OCI-LY1 (cell line): ENCODE measurements around the gene ARHGEF37.
"Not testable (repeated sequence)": the region's sequence is repeated elsewhere in the genome, so short reads cannot be mapped to it uniquely, and the experiment has no call there.

ENCODE experiments used
- H2AFZ ChIP-seq: fragments of 200-600 bp; sonication (generic), shearing (Covaris generic); 2 replicates; pipeline ENCODE4 v1.6.0; 2014; ENCODE audit warnings: antibody characterized with exemption, mild to moderate bottlenecking, low read length
- H3F3A ChIP-seq: fragments of 200-600 bp; sonication (generic), shearing (Covaris generic); 2 replicates; pipeline ENCODE4 v1.6.0; 2014; ENCODE audit warnings: mild to moderate bottlenecking, antibody characterized with exemption, low read length, moderate library complexity; ENCODE audit not compliant: insufficient read depth
- H3K27ac ChIP-seq: fragments of 200-600 bp; sonication (generic); 2 replicates; pipeline ENCODE4 v1.5.1; 2014; ENCODE audit warnings: low read length, mixed run types, mild to moderate bottlenecking, low read depth; ENCODE audit not compliant: poor library complexity, severe bottlenecking
- H3K27me3 ChIP-seq: fragments of 200-600 bp; sonication (generic); 2 replicates; pipeline ENCODE4 v1.6.0; 2014; ENCODE audit warnings: antibody characterized with exemption, mild to moderate bottlenecking, low read length, moderate library complexity; ENCODE audit not compliant: insufficient read depth
- H3K36me3 ChIP-seq: fragments of 200-600 bp; sonication (generic); 2 replicates; pipeline ENCODE4 v1.6.1; 2014; ENCODE audit warnings: mild to moderate bottlenecking, antibody characterized with exemption, low read length, moderate library complexity, mixed read lengths; ENCODE audit not compliant: insufficient read depth
- H3K4me1 ChIP-seq: fragments of 200-600 bp; sonication (generic); 2 replicates; pipeline ENCODE4 v1.5.1; 2014; ENCODE audit warnings: mild to moderate bottlenecking, low read length, moderate library complexity; ENCODE audit not compliant: insufficient read depth, severe bottlenecking
- H3K4me2 ChIP-seq: fragments of 200-600 bp; sonication (generic), shearing (Covaris generic); 2 replicates; pipeline ENCODE4 v1.6.1; 2014; ENCODE audit warnings: low read length
- H3K4me3 ChIP-seq: fragments of 200-600 bp; sonication (generic); 2 replicates; pipeline ENCODE4 v1.5.1; 2014; ENCODE audit warnings: low read length, low read depth, mild to moderate bottlenecking, mixed read lengths; ENCODE audit not compliant: poor library complexity, severe bottlenecking
- H3K79me2 ChIP-seq: fragments of 200-600 bp; shearing (Covaris generic); 2 replicates; pipeline ENCODE4 v1.6.1; 2016; ENCODE audit warnings: mixed run types, low read length, mixed read lengths; ENCODE audit not compliant: insufficient read depth
- H3K9ac ChIP-seq: fragments of 200-600 bp; sonication (generic), shearing (Covaris generic); 2 replicates; pipeline ENCODE4 v1.6.1; 2014; ENCODE audit warnings: mild to moderate bottlenecking, low read length, mixed read lengths
- H3K9me2 ChIP-seq: fragments of 200-600 bp; sonication (generic), shearing (Covaris generic); 2 replicates; pipeline ENCODE4 v1.6.1; 2014; ENCODE audit warnings: low read depth, mild to moderate bottlenecking, low read length, mixed read lengths
- H3K9me3 ChIP-seq: fragments of 200-600 bp; shearing (Covaris generic); 2 replicates; pipeline ENCODE4 v1.6.1; 2014; ENCODE audit warnings: low read length, mixed read lengths
- H4K20me1 ChIP-seq: fragments of 200-600 bp; sonication (generic), shearing (Covaris generic); 2 replicates; pipeline ENCODE4 v1.6.0; 2016; ENCODE audit warnings: mild to moderate bottlenecking, low read length; ENCODE audit not compliant: insufficient read depth
- CTCF ChIP-seq: fragments of 200-600 bp; sonication (generic), shearing (Covaris generic); IDR thresholded peaks from 2 replicates; pipeline ENCODE4 v1.5.1; 2017; ENCODE audit warnings: mild to moderate bottlenecking, antibody characterized with exemption, low read length, moderate library complexity, mixed read lengths
- EZH2 ChIP-seq: fragments of 200-600 bp; sonication (generic), shearing (Covaris generic); IDR thresholded peaks from 2 replicates; pipeline ENCODE4 v1.8.0; 2017; ENCODE audit warnings: borderline replicate concordance, mixed run types, mild to moderate bottlenecking, antibody characterized with exemption, low read length, moderate library complexity, mixed read lengths

The ARHGEF37 gene

GRCh38 chr5:149597618-149598017 is 16.3 kb downstream of the ARHGEF37 start:
- Histone ChIP-seq H3K9me2 (no peaks in the 10 kb centered on the region), H3K4me1 (no peaks in the 10 kb centered on the region), H2AFZ (no peak overlapping the region), H3K36me3 (no peaks in the 10 kb centered on the region), H3K27ac (no peak overlapping the region), H3K9me3 (no peaks in the 10 kb centered on the region), H3K4me3 (no peak overlapping the region), H3K4me2 (no peak overlapping the region), H3K27me3 (no peaks in the 10 kb centered on the region), H3K79me2 (no peaks in the 10 kb centered on the region), H4K20me1 (no peaks in the 10 kb centered on the region), H3F3A (no peaks in the 10 kb centered on the region), H3K9ac (no peak overlapping the region)
- TF ChIP-seq CTCF (no peak), EZH2 (no peak)

GRCh38 chr5:149598234-149598633 is 16.9 kb downstream of the ARHGEF37 start:
- H3K4me2 ChIP-seq, H3K79me2 ChIP-seq, H3K27me3 ChIP-seq, H3K4me3 ChIP-seq, H4K20me1 ChIP-seq, H3K9me3 ChIP-seq, H3K4me1 ChIP-seq, H3F3A ChIP-seq, H3K27ac ChIP-seq, H3K9ac ChIP-seq, H2AFZ ChIP-seq, H3K36me3 ChIP-seq, H3K9me2 ChIP-seq: not testable (repeated sequence)

- no peaks in the 10 kb centered on the region for H3K9me2 ChIP-seq
- no peak overlapping the region for H2AFZ ChIP-seq
- no peak overlapping the region for H3K27ac ChIP-seq
- H3K36me3 ChIP-seq, result no peaks in the 10 kb centered on the region
- H3K9me3 ChIP-seq, result no peaks in the 10 kb centered on the region
- no peaks in the 10 kb centered on the region for H3K4me1 ChIP-seq
- no peak overlapping the region for H3K9ac ChIP-seq
- H4K20me1 ChIP-seq, result no peaks in the 10 kb centered on the region
- H3F3A ChIP-seq, result no peaks in the 10 kb centered on the region
- TF ChIP-seq CTCF (no peak), EZH2 (no peak)
- H3K27me3 ChIP-seq, result no peaks in the 10 kb centered on the region
- H3K4me2 ChIP-seq, result no peak overlapping the region
- H3K79me2 ChIP-seq, result no peaks in the 10 kb centered on the region
- no peak overlapping the region for H3K4me3 ChIP-seq
Measured at GRCh38 chr5:149598966-149599365, 17.7 kb downstream of the ARHGEF37 start.

GRCh38 chr5:149599375-149599774 is 18.1 kb downstream of the ARHGEF37 start:
- no peaks in the 10 kb centered on the region for H3K4me1 ChIP-seq
- H3K9me3 ChIP-seq, result no peaks in the 10 kb centered on the region
- no peak overlapping the region for H3K4me3 ChIP-seq
- H3K9me2 ChIP-seq, result no peaks in the 10 kb centered on the region
- no peak overlapping the region for H3K4me2 ChIP-seq
- no peaks in the 10 kb centered on the region for H3K79me2 ChIP-seq
- H3K36me3 ChIP-seq, result no peaks in the 10 kb centered on the region
- H4K20me1 ChIP-seq, result no peaks in the 10 kb centered on the region
- no peaks in the 10 kb centered on the region for H3K27me3 ChIP-seq
- H3K27ac ChIP-seq, result no peak overlapping the region
- H3F3A ChIP-seq, result no peaks in the 10 kb centered on the region
- no peak for TF ChIP-seq CTCF
- TF ChIP-seq EZH2, result no peak
- H2AFZ ChIP-seq, result no peak overlapping the region
- H3K9ac ChIP-seq, result no peak overlapping the region
